ENCODE results near the gene WDFY3.
"Not testable (repeated sequence)": the region's sequence is repeated elsewhere in the genome, so short reads cannot be mapped to it uniquely, and the experiment has no call there.

Gene WDFY3

DNA sequence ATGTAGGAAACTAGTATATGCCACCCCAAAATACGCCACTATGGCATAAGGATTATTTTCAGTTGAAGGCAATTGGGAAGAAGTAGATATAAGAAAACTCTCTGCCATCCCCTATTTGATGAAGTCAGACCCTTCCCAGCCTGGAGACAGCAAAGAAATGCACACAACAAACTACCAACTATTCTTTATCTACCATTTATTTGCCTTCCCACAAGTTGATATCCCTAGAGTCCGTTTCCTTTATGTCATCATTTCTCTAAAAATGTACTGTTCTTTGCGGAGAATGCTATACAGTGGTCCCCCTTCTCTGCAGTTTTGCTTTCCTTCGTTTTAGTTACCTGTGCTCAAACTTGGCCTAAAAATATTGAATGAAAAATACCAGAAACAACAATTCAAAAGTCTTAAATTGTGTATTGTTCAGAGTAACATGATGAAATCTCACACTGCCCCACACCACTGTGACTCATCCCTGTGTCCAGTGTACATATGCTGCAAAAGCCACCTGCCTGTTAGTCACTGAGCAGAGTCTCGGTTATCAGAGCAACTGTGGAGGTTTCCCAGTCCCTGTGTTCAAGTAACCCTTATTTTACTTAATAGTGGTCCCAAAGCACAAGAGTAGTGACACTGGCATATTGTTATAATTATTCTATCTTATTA, 152.3 kb downstream of the WDFY3 start:
- H3K4me3 ChIP-seq (ENCODE audit: low read depth, low read length) = no peak overlapping the region
- TF ChIP-seq, protein P1, sequence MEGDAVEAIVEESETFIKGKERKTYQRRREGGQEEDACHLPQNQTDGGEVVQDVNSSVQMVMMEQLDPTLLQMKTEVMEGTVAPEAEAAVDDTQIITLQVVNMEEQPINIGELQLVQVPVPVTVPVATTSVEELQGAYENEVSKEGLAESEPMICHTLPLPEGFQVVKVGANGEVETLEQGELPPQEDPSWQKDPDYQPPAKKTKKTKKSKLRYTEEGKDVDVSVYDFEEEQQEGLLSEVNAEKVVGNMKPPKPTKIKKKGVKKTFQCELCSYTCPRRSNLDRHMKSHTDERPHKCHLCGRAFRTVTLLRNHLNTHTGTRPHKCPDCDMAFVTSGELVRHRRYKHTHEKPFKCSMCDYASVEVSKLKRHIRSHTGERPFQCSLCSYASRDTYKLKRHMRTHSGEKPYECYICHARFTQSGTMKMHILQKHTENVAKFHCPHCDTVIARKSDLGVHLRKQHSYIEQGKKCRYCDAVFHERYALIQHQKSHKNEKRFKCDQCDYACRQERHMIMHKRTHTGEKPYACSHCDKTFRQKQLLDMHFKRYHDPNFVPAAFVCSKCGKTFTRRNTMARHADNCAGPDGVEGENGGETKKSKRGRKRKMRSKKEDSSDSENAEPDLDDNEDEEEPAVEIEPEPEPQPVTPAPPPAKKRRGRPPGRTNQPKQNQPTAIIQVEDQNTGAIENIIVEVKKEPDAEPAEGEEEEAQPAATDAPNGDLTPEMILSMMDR (IDR thresholded peaks at IDR 0.05; ENCODE audit: low read depth, low read length) = no peak

DNA sequence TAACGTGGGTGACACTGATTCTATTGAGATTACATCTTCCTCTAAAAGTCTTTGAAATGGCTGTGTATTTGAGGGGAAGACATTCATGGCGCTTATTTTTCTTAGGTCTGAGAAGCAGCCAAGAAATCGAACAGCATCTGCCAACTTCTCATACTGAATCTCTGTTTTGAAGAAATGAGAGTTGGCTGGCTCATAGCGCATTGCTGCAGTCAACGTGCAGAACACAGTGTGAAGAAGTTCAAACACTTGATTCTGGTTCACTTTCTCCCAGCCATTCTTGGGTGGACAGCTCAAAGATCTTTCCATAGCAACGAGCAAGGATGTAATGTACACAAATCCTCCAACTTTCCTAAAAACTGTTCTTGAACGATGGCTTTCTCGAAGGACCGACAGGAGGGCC, 156.5 kb downstream of the WDFY3 start:
- no peak overlapping the region for H3K4me3 ChIP-seq (ENCODE audit: low read depth, low read length)
- TF ChIP-seq, protein P1 (IDR thresholded peaks at IDR 0.05; ENCODE audit: low read depth, low read length) = no peak

DNA sequence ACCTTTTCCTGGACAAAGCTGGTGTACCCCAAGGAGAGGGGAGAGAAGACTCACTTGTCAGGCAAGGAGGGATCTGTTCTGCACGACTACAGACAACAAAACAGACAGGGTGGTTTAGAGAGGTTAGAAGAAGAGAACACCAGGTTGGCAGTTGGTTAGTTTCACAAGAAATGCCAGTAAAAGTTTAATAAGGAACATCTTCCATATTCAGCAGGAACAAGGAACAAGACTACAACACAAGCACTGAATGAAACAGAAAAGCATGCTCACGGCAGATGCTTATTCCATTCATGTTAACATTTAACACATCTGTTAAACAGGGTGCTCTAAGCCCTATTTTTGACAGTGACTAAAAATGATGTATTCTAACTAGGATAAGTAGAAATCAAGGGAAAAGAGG, 158.2 kb downstream of the WDFY3 start:
- TF ChIP-seq, protein P1 (IDR thresholded peaks at IDR 0.05; ENCODE audit: low read depth, low read length) = no peak
- no peak overlapping the region for H3K4me3 ChIP-seq (ENCODE audit: low read depth, low read length)

DNA sequence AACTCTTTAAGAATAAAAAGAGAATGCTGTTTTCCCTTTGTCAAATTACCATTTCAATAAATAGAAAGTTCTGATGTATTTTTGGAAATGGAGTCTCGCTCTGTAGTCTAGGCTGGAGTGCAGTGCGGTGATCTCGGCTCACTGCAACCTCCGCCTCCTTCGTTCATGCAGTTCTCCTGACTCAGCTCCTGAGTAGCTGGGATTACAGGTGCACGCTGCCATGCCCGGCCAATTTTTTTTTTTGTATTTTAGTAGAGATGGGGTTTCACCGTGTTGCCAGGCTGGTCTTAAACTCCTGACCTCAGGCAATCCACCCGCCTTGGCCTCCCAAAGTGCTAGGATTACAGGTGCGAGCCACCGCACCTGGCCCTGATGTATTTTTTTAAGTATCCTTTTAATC, 159.9 kb downstream of the WDFY3 start:
- not testable (repeated sequence) for H3K4me3 ChIP-seq (ENCODE audit: low read depth, low read length)

DNA sequence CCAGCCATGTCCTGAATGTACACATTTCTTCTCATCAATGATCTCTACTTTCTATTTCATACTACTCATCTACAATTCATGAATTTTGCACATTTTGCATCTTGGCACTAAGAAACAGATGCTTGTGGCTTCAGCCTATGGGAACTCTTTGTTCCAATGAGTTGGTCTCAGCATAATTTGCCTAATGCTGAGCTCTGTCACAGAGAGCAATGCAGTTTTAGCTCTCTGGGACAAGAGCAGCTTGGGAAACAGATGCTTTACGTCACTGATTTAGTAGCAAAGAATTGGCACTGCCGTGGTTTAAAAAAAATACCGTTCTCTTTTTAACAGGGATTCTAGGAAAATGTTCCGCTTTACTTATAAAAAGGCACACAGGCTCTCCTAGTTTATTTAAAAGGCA, 162.4 kb downstream of the WDFY3 start:
- TF ChIP-seq, protein P1 (IDR thresholded peaks at IDR 0.05; ENCODE audit: low read depth, low read length) = no peak
- 0 out of 2 replicates have a peak overlapping the region, but pooled peaks have one; percentile 6 for H3K4me3 ChIP-seq (ENCODE audit: low read depth, low read length)

DNA sequence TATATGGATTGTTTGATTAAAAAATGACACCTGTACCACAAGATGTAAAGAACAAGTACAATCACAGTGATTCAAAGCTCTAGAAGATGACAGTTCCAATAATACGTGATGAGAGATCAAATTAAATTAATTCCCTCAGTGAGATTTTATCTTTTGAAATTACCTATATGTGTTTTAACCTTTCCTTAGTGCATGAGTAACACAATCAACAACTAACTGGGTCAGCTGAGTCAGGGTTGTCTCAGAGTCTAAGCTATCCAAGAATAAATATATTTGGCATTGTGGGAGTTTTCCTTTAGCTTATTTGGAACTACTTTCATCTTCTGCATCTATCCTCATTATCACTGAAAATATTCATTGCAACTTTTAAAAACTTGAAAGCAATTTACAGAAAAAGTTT, 162.8 kb downstream of the WDFY3 start:
- no peak overlapping the region for H3K4me3 ChIP-seq (ENCODE audit: low read depth, low read length)
- TF ChIP-seq, protein P1 (IDR thresholded peaks at IDR 0.05; ENCODE audit: low read depth, low read length) = no peak

DNA sequence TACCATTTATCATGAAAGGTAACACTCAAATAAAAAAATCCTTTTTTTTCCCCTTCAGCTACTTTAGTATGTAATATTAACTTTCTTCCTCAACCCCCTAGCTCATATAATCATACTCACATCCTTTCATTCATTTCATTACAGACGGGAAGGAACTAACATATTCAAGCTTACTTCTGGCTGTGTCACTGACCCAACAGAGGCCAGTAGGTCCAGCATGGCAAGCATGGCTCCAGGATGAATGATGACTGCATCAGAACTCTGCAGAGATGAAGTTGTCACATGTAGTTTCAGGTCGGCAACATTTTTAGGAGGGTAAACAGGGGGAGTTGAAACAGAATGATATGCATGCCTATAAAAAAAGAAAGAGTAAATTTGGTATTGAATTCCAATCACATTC, 163.4 kb downstream of the WDFY3 start:
- H3K4me3 ChIP-seq (ENCODE audit: low read depth, low read length) = no peak overlapping the region
- TF ChIP-seq, protein P1 (IDR thresholded peaks at IDR 0.05; ENCODE audit: low read depth, low read length) = no peak

DNA sequence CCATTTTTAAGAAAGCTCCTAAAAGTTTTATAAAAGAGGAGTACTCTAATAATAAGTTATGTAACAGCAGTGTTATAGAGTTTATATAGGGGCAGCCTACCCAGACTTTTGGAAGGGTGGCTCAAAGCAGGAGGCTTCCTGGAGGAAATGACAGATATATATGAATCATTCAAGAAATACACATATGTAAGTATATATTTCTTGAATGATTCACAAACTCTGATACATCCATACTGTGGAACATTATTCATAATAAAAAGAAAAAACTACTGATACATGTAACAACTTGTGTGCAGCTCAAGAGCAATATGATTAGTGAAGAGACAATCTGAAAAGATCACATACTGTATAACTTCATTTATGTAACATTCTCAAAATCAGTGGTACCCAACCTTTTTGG, 166.2 kb downstream of the WDFY3 start:
- TF ChIP-seq, protein P1 (IDR thresholded peaks at IDR 0.05; ENCODE audit: low read depth, low read length) = no peak

More for the DNA sequence above, 166.2 kb downstream of the WDFY3 start:
- H3K4me3 ChIP-seq (ENCODE audit: low read depth, low read length) = no peak overlapping the region
